Neuronal stem cell (in vitro differentiated cells): ENCODE data around the gene WNK3.

ENCODE experiments used
- DNase-seq: peaks from one replicate; pipeline ENCODE4 v3.0.0-alpha.2; 2013; ENCODE audit warnings: low spot score
- H2AFZ ChIP-seq: one replicate; pipeline ENCODE4 v1.6.1; 2013; ENCODE audit warnings: mild to moderate bottlenecking, low read length, inconsistent platforms
- H2AK5ac ChIP-seq: 2 replicates; pipeline ENCODE4 v1.6.1; 2013; ENCODE audit warnings: low read depth, mild to moderate bottlenecking, inconsistent platforms, low read length, moderate library complexity, mixed read lengths
- H2BK120ac ChIP-seq: 2 replicates; pipeline ENCODE4 v1.6.1; 2013; ENCODE audit warnings: low read depth, mild to moderate bottlenecking, inconsistent platforms, low read length, moderate library complexity, mixed read lengths
- H2BK12ac ChIP-seq: one replicate; pipeline ENCODE4 v1.6.1; 2013; ENCODE audit warnings: low read length, inconsistent platforms
- H2BK15ac ChIP-seq: 2 replicates; pipeline ENCODE4 v1.6.1; 2013; ENCODE audit warnings: mild to moderate bottlenecking, low read length, inconsistent platforms, mixed read lengths
- H2BK5ac ChIP-seq: one replicate; pipeline ENCODE4 v1.6.1; 2013; ENCODE audit warnings: inconsistent platforms, mild to moderate bottlenecking, low read length, moderate library complexity
- H3K14ac ChIP-seq: one replicate; pipeline ENCODE4 v1.6.1; 2013; ENCODE audit warnings: low read length, inconsistent platforms
- H3K18ac ChIP-seq: 2 replicates; pipeline ENCODE4 v1.6.1; 2013; ENCODE audit warnings: low read length, inconsistent platforms
- H3K23ac ChIP-seq: 2 replicates; pipeline ENCODE4 v1.6.1; 2013; ENCODE audit warnings: low read depth, mild to moderate bottlenecking, mixed read lengths, low read length, inconsistent platforms; ENCODE audit not compliant: poor library complexity
- H3K27ac ChIP-seq: replicated peaks from 3 replicates; pipeline ENCODE4 v1.5.1; 2013; ENCODE audit warnings: low read length, inconsistent platforms
- H3K27me3 ChIP-seq, 3 experiments: 2 replicates each; pipeline ENCODE4 v1.6.1; 2013; ENCODE audit warnings: low read length in 3 of 3, mild to moderate bottlenecking in 2 of 3, inconsistent platforms in 1 of 3, low read depth in 1 of 3, mixed read lengths in 1 of 3, moderate library complexity in 1 of 3; ENCODE audit not compliant: control insufficient read depth in 3 of 3, insufficient read depth in 3 of 3
- H3K36me3 ChIP-seq, 2 donors: replicated peaks in 1 of 2; 2 replicates each; pipeline ENCODE4 v1.6.1; 2013; ENCODE audit warnings: low read length in 2 of 2; ENCODE audit not compliant: control insufficient read depth in 2 of 2, insufficient read depth in 2 of 2
- H3K4ac ChIP-seq: 2 replicates; pipeline ENCODE4 v1.6.1; 2013; ENCODE audit warnings: inconsistent platforms, mild to moderate bottlenecking, low read length, moderate library complexity
- H3K4me1 ChIP-seq, 2 donors: 1 replicate in 1 of 2; 2 replicates in 1 of 2; pipeline ENCODE4 v1.6.1; 2013; ENCODE audit warnings: low read length in 2 of 2, low read depth in 1 of 2; ENCODE audit not compliant: control insufficient read depth in 2 of 2, insufficient read depth in 1 of 2
- H3K4me2 ChIP-seq: one replicate; pipeline ENCODE4 v1.6.1; 2013; ENCODE audit warnings: mild to moderate bottlenecking, low read length, inconsistent platforms; ENCODE audit not compliant: insufficient read depth, poor library complexity, severe bottlenecking
- H3K4me3 ChIP-seq, 2 donors: 2 replicates each; pipeline ENCODE4 v1.5.1; 2013; ENCODE audit warnings: low read length in 2 of 2, mild to moderate bottlenecking in 2 of 2, inconsistent platforms in 1 of 2, moderate library complexity in 1 of 2
- H3K79me1 ChIP-seq: one replicate; pipeline ENCODE4 v1.6.1; 2013; ENCODE audit warnings: low read depth, mild to moderate bottlenecking, inconsistent platforms, low read length, moderate library complexity
- H3K9ac ChIP-seq: one replicate; pipeline ENCODE4 v1.6.1; 2013; ENCODE audit warnings: mild to moderate bottlenecking, low read depth, low read length, inconsistent platforms; ENCODE audit not compliant: poor library complexity
- H3K9me3 ChIP-seq, 2 donors: replicated peaks in 1 of 2; 2 replicates each; pipeline versions ENCODE3 to v1.6.1; 2013; ENCODE audit warnings: low read length in 2 of 2, mild to moderate bottlenecking in 2 of 2, inconsistent platforms in 1 of 2, low read depth in 1 of 2, mixed read lengths in 1 of 2, moderate library complexity in 1 of 2; ENCODE audit not compliant: control insufficient read depth in 2 of 2, insufficient read depth in 1 of 2
- H4K8ac ChIP-seq: one replicate; pipeline ENCODE4 v1.6.1; 2013; ENCODE audit warnings: low read depth, mild to moderate bottlenecking, inconsistent platforms, low read length, moderate library complexity
- H4K91ac ChIP-seq: one replicate; pipeline ENCODE4 v1.6.1; 2013; ENCODE audit warnings: low read length, low read depth, mild to moderate bottlenecking, inconsistent platforms; ENCODE audit not compliant: poor library complexity
- WGBS, 2 donors: extraction: QIAGEN DNeasy Blood & Tissue Kit; methylation state at CpG; one replicate each; pipeline ENCODE4 v1.1.7; 2013; ENCODE audit warnings: missing lambda C conversion rate in 2 of 2, mixed read lengths in 1 of 2; ENCODE audit not compliant: insufficient read length in 2 of 2, insufficient replicate concordance in 1 of 2; ENCODE audit errors: extremely low coverage in 2 of 2; 5-methylcytosine and 5-hydroxymethylcytosine counted together

WNK3 gene

GRCh38 chrX:54208531-54208930 lies 149.3 kb downstream of the WNK3 start:
- Histone ChIP-seq H2BK15ac (no peak overlapping the region), H3K4ac (no peak overlapping the region), H3K18ac (no peak overlapping the region), H3K9me3 (no peaks in the 10 kb centered on the region), H3K4me2 (no peak overlapping the region), H2AFZ (no peak overlapping the region), H3K9ac (no peak overlapping the region), H4K91ac (no peak overlapping the region), H4K8ac (no peak overlapping the region), H2AK5ac (no peak overlapping the region), H3K27ac (no peak overlapping the region), H2BK5ac (no peak overlapping the region), H3K14ac (no peak overlapping the region), H3K36me3 (no peaks in the 10 kb centered on the region), H2BK120ac (no peak overlapping the region), H2BK12ac (no peak overlapping the region), H3K27me3 (no peaks in the 10 kb centered on the region), H3K4me1 (no peaks in the 10 kb centered on the region), H3K23ac (no peak overlapping the region), H3K4me3 (no peak overlapping the region), H3K79me1 (no peaks in the 10 kb centered on the region)
- DNase-seq: no peak
- no CpG with 5 or more reads among the region's 3 CpGs for WGBS, 2 donors

GRCh38 chrX:54198262-54198661 lies 159.6 kb downstream of the WNK3 start:
- Histone ChIP-seq H2BK120ac (no peak overlapping the region), H3K23ac (no peak overlapping the region), H3K9ac (no peak overlapping the region), H2BK5ac (no peak overlapping the region), H4K8ac (no peak overlapping the region), H3K4me1 (peaks cover 0 to 2% of the 10 kb centered on the region in 2 donors), H3K36me3 (peaks cover 0 to 29% of the 10 kb centered on the region in 2 donors), H3K18ac (no peak overlapping the region), H3K4me3 (no peak overlapping the region), H3K9me3 (no peaks in the 10 kb centered on the region), H3K4ac (no peak overlapping the region), H2BK12ac (no peak overlapping the region), H3K79me1 (peaks cover 2% of the 10 kb centered on the region), H3K4me2 (no peak overlapping the region), H3K27ac (no peak overlapping the region), H3K14ac (no peak overlapping the region), H2AK5ac (no peak overlapping the region), H2BK15ac (no peak overlapping the region), H4K91ac (no peak overlapping the region), H3K27me3 (no peaks in the 10 kb centered on the region), H2AFZ (no peak overlapping the region)
- DNase-seq: no peak
- no CpG with 5 or more reads among the region's 6 CpGs for WGBS, 2 donors

- Histone ChIP-seq H3K14ac (no peak overlapping the region), H3K23ac (no peak overlapping the region), H3K36me3 (peaks cover 0 to 21% of the 10 kb centered on the region in 2 donors), H3K18ac (no peak overlapping the region), H2AFZ (no peak overlapping the region), H4K91ac (no peak overlapping the region), H3K4me1 (peaks cover 0 to 2% of the 10 kb centered on the region in 2 donors), H3K4me2 (no peak overlapping the region), H2BK15ac (no peak overlapping the region), H3K9ac (no peak overlapping the region), H2BK5ac (no peak overlapping the region), H2BK120ac (no peak overlapping the region), H3K4me3 (no peak overlapping the region), H2BK12ac (no peak overlapping the region), H2AK5ac (no peak overlapping the region), H3K4ac (no peak overlapping the region), H4K8ac (no peak overlapping the region), H3K27ac (no peak overlapping the region), H3K27me3 (no peaks in the 10 kb centered on the region), H3K9me3 (no peaks in the 10 kb centered on the region), H3K79me1 (peaks cover 2% of the 10 kb centered on the region)
- no peak for DNase-seq
Measured at GRCh38 chrX:54194982-54195588, 162.8 kb downstream of the WNK3 start.

- no peak overlapping the region for H4K8ac ChIP-seq
- no peak for DNase-seq
- H3K4ac ChIP-seq: no peak overlapping the region
- no peak overlapping the region for H2BK5ac ChIP-seq
- H3K14ac ChIP-seq: no peak overlapping the region
- H3K4me2 ChIP-seq: no peak overlapping the region
- peaks cover 0 to 15% of the 10 kb centered on the region in 2 donors for H3K36me3 ChIP-seq
- no peak overlapping the region for H3K4me3 ChIP-seq
- H3K79me1 ChIP-seq: peaks cover 2% of the 10 kb centered on the region
- H3K4me1 ChIP-seq: peaks cover 0 to 2% of the 10 kb centered on the region in 2 donors
- H2AFZ ChIP-seq: no peak overlapping the region
- WGBS, 2 donors: no CpG with 5 or more reads among the region's 4 CpGs
- H3K9ac ChIP-seq: no peak overlapping the region
- H4K91ac ChIP-seq: no peak overlapping the region
- no peak overlapping the region for H2BK15ac ChIP-seq
- H2BK12ac ChIP-seq: no peak overlapping the region
- no peak overlapping the region for H2AK5ac ChIP-seq
- H3K27me3 ChIP-seq: no peaks in the 10 kb centered on the region
- H3K9me3 ChIP-seq: no peaks in the 10 kb centered on the region
- H3K18ac ChIP-seq: no peak overlapping the region
- no peak overlapping the region for H2BK120ac ChIP-seq
- H3K23ac ChIP-seq: no peak overlapping the region
- no peak overlapping the region for H3K27ac ChIP-seq
Measured at GRCh38 chrX:54193085-54193821, 164.6 kb downstream of the WNK3 start.
